Glutamatergic neuron (in vitro differentiated cells): ENCODE measurements around the gene KHDRBS2. TPM values are rescaled to one million over a fixed set of nuclear protein-coding genes. Genes with fewer than 3 reads are reported as not detected.

Experiments used
- DNase-seq: peaks from one replicate; pipeline ENCODE4 v3.0.0; 2022
- H3K27ac Mint-ChIP-seq: one replicate; pipeline ENCODE4 v1.8.0; 2020; ENCODE audit warnings: mild to moderate bottlenecking, mixed read lengths, inconsistent platforms; ENCODE audit not compliant: unreplicated experiment
- H3K27me3 Mint-ChIP-seq: one replicate; pipeline ENCODE4 v1.8.0; 2020; ENCODE audit warnings: mild to moderate bottlenecking, moderate library complexity, mixed read lengths, inconsistent platforms; ENCODE audit not compliant: unreplicated experiment
- H3K36me3 Mint-ChIP-seq: one replicate; pipeline ENCODE4 v1.8.0; 2020; ENCODE audit warnings: mild to moderate bottlenecking, mixed read lengths, inconsistent platforms; ENCODE audit not compliant: unreplicated experiment
- H3K4me1 Mint-ChIP-seq: one replicate; pipeline ENCODE4 v1.8.0; 2020; ENCODE audit warnings: mild to moderate bottlenecking, low read depth, mixed read lengths, inconsistent platforms; ENCODE audit not compliant: unreplicated experiment
- H3K4me3 Mint-ChIP-seq: one replicate; pipeline ENCODE4 v1.8.0; 2020; ENCODE audit warnings: mild to moderate bottlenecking, mixed read lengths, inconsistent platforms; ENCODE audit not compliant: unreplicated experiment
- H3K9me3 Mint-ChIP-seq: one replicate; pipeline ENCODE4 v1.8.0; 2020; ENCODE audit warnings: mild to moderate bottlenecking, moderate library complexity, mixed read lengths, inconsistent platforms; ENCODE audit not compliant: unreplicated experiment
- CTCF ChIP-seq: fragments of 200-600 bp; sonication (generic); IDR thresholded peaks from one replicate; pipeline ENCODE4 v1.5.0; 2021; ENCODE audit not compliant: partially characterized antibody, unreplicated experiment
- total RNA-seq: library from RNA; stranded (reverse); fragmentation: NEBNext Ultra II Directional; extraction: Animal tissue kit (Norgen Biotek cat#: 25700); gene quantifications from one replicate; pipeline ENCODE4 v1.2.1, GENCODE V29; 2021; ENCODE audit not compliant: unreplicated experiment

The KHDRBS2 gene
- total RNA-seq, 1 donor from 2014 or later, result 19.7 TPM

GRCh38 chr6:61857541-61857940 lies 428.5 kb downstream of the KHDRBS2 start:
- H3K9me3 Mint-ChIP-seq, result peaks cover 2% of the 10 kb centered on the region
- H3K36me3 Mint-ChIP-seq, result peaks cover 6% of the 10 kb centered on the region
- no peaks in the 10 kb centered on the region for H3K27me3 Mint-ChIP-seq
- H3K4me1 Mint-ChIP-seq, result no peaks in the 10 kb centered on the region
- no peak overlapping the region for H3K4me3 Mint-ChIP-seq
- no peak overlapping the region for H3K27ac Mint-ChIP-seq
- no peak for DNase-seq
- no peak for TF ChIP-seq CTCF

- Mint-ChIP-seq H3K4me1 (no peaks in the 10 kb centered on the region), H3K9me3 (no peaks in the 10 kb centered on the region), H3K4me3 (no peak overlapping the region), H3K27ac (no peak overlapping the region), H3K27me3 (no peaks in the 10 kb centered on the region), H3K36me3 (no peaks in the 10 kb centered on the region)
- no peak for DNase-seq
- no peak for TF ChIP-seq CTCF
Observed at GRCh38 chr6:61841958-61842357, 444.1 kb downstream of the KHDRBS2 start.

- H3K4me1 Mint-ChIP-seq, result no peaks in the 10 kb centered on the region
- no peak overlapping the region for H3K4me3 Mint-ChIP-seq
- no peak overlapping the region for H3K27ac Mint-ChIP-seq
- DNase-seq, result no peak
- H3K27me3 Mint-ChIP-seq, result no peaks in the 10 kb centered on the region
- no peak for TF ChIP-seq CTCF
- no peaks in the 10 kb centered on the region for H3K9me3 Mint-ChIP-seq
- H3K36me3 Mint-ChIP-seq, result no peaks in the 10 kb centered on the region
Observed at GRCh38 chr6:61835237-61835636, 450.8 kb downstream of the KHDRBS2 start.

- Mint-ChIP-seq H3K27me3 (no peaks in the 10 kb centered on the region), H3K9me3 (no peaks in the 10 kb centered on the region), H3K4me3 (no peak overlapping the region), H3K36me3 (no peaks in the 10 kb centered on the region), H3K27ac (no peak overlapping the region), H3K4me1 (no peaks in the 10 kb centered on the region)
- DNase-seq, result no peak
- no peak for TF ChIP-seq CTCF
Observed at GRCh38 chr6:61833176-61833755, 452.8 kb downstream of the KHDRBS2 start.

GRCh38 chr6:61817716-61818115 lies 468.3 kb downstream of the KHDRBS2 start:
- no peak overlapping the region for H3K27ac Mint-ChIP-seq
- H3K4me3 Mint-ChIP-seq, result no peak overlapping the region
- H3K4me1 Mint-ChIP-seq, result no peaks in the 10 kb centered on the region
- no peak for TF ChIP-seq CTCF
- H3K27me3 Mint-ChIP-seq, result no peaks in the 10 kb centered on the region
- no peaks in the 10 kb centered on the region for H3K9me3 Mint-ChIP-seq
- H3K36me3 Mint-ChIP-seq, result no peaks in the 10 kb centered on the region
- DNase-seq, result no peak
